Measurements from ENCODE around the gene SDE2.

GRCh38 chr1:225943582-225943981 lies 55.6 kb downstream of the SDE2 start:
- TF ChIP-seq, protein P1, sequence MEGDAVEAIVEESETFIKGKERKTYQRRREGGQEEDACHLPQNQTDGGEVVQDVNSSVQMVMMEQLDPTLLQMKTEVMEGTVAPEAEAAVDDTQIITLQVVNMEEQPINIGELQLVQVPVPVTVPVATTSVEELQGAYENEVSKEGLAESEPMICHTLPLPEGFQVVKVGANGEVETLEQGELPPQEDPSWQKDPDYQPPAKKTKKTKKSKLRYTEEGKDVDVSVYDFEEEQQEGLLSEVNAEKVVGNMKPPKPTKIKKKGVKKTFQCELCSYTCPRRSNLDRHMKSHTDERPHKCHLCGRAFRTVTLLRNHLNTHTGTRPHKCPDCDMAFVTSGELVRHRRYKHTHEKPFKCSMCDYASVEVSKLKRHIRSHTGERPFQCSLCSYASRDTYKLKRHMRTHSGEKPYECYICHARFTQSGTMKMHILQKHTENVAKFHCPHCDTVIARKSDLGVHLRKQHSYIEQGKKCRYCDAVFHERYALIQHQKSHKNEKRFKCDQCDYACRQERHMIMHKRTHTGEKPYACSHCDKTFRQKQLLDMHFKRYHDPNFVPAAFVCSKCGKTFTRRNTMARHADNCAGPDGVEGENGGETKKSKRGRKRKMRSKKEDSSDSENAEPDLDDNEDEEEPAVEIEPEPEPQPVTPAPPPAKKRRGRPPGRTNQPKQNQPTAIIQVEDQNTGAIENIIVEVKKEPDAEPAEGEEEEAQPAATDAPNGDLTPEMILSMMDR (IDR thresholded peaks at IDR 0.05) = no peak
- TF ChIP-seq POLR2A (IDR thresholded peaks at IDR 0.05) = no peak

Measured in esophagus squamous epithelium (tissue), 4 donors.